ENCODE results near the gene PRDM16.

- TF ChIP-seq POLR2AphosphoS5 (IDR thresholded peaks at IDR 0.05; ENCODE audit: low read depth, low read length) (no peak), CTCF (IDR thresholded peaks at IDR 0.05) (no peak), SIN3A (IDR thresholded peaks at IDR 0.05; ENCODE audit: borderline replicate concordance, insufficient read depth, low read depth, low read length) (no peak), REST (IDR thresholded peaks at IDR 0.05; ENCODE audit: insufficient read depth in 1 of 2, low read depth in 2 of 2, low read length in 1 of 2) (no peak)
Observed at GRCh38 chr1:3185896-3186525, 117.0 kb downstream of the PRDM16 start.
